WTC11 (cell line): ENCODE measurements around the gene VPS52. TPM values are rescaled to one million over a fixed set of nuclear protein-coding genes. Genes with fewer than 3 reads are reported as not detected.
A peak's percentile ranks its signal among the peaks of the same experiment; 100 is the strongest.

ENCODE experiments used
- ATAC-seq: fragments of 200-7000 bp; cut with Tn5 transposase; 2 replicates; pipeline ENCODE4 v1.10.0; 2021; ENCODE audit warnings: mild to moderate bottlenecking, moderate library complexity
- CTCF ChIA-PET: fragments of 300-600 bp; sonication (Branson Sonifier 250); formaldehyde crosslinking; loops from one replicate; lab custom pipeline; 2021; ENCODE audit warnings: antibody characterized with exemption; lab: Charles Lee
- POLR2A ChIA-PET: fragments of 350-600 bp; sonication (Branson Sonifier 250); formaldehyde crosslinking; loops from one replicate; lab custom pipeline; 2021; ENCODE audit warnings: antibody characterized with exemption; lab: Charles Lee
- DNase-seq: peaks from one replicate; pipeline ENCODE4 v3.0.0; 2021; ENCODE audit warnings: low spot score
- H3K27ac Mint-ChIP-seq: 2 replicates; pipeline ENCODE4 v1.8.0; 2021; ENCODE audit warnings: mixed read lengths
- H3K27me3 Mint-ChIP-seq: 2 replicates; pipeline ENCODE4 v1.8.0; 2021; ENCODE audit warnings: low read depth, mild to moderate bottlenecking, moderate library complexity, mixed read lengths
- H3K36me3 Mint-ChIP-seq: 2 replicates; pipeline ENCODE4 v1.8.0; 2021; ENCODE audit warnings: mixed read lengths
- H3K4me1 Mint-ChIP-seq: 2 replicates; pipeline ENCODE4 v1.8.0; 2022; ENCODE audit warnings: mixed read lengths
- H3K4me3 Mint-ChIP-seq: 2 replicates; pipeline ENCODE4 v1.8.0; 2021; ENCODE audit warnings: mild to moderate bottlenecking, moderate library complexity, mixed read lengths
- H3K9me3 Mint-ChIP-seq: 2 replicates; pipeline ENCODE4 v1.8.0; 2021; ENCODE audit warnings: mixed read lengths
- ARID4B ChIP-seq: sonication (generic); formaldehyde crosslinking; IDR thresholded peaks from 2 replicates; pipeline ENCODE4 v1.8.0; 2023; ENCODE audit warnings: missing genetic modification reagents, mild to moderate bottlenecking, borderline replicate concordance
- ATF1 ChIP-seq: sonication (generic); formaldehyde crosslinking; IDR thresholded peaks from 2 replicates; pipeline ENCODE4 v1.8.1; 2023; ENCODE audit warnings: mild to moderate bottlenecking, moderate library complexity, missing genetic modification reagents
- CREM ChIP-seq: sonication (generic); formaldehyde crosslinking; IDR thresholded peaks from 2 replicates; pipeline ENCODE4 v1.8.1; 2022; ENCODE audit warnings: mild to moderate bottlenecking, missing genetic modification reagents, moderate library complexity
- E2F4 ChIP-seq: sonication (generic); formaldehyde crosslinking; IDR thresholded peaks from 2 replicates; pipeline ENCODE4 v1.8.1; 2022; ENCODE audit warnings: low read depth, mild to moderate bottlenecking, moderate library complexity, missing genetic modification reagents, borderline replicate concordance
- ERG ChIP-seq: fragments of 250-450 bp; sonication (Bioruptor Pico); IDR thresholded peaks from 2 replicates; pipeline ENCODE4 v1.8.0; 2021; ENCODE audit warnings: mild to moderate bottlenecking
- ESRRA ChIP-seq: sonication (generic); formaldehyde crosslinking; IDR thresholded peaks from 2 replicates; pipeline ENCODE4 v1.8.1; 2022; ENCODE audit warnings: mild to moderate bottlenecking, missing genetic modification reagents, borderline replicate concordance
- ETV6 ChIP-seq: sonication (generic); formaldehyde crosslinking; IDR thresholded peaks from 2 replicates; pipeline ENCODE4 v1.8.1; 2022; ENCODE audit warnings: mild to moderate bottlenecking, missing genetic modification reagents
- NFYB ChIP-seq: sonication (generic); formaldehyde crosslinking; conservative IDR thresholded peaks from 2 replicates; pipeline ENCODE4 v1.8.0; 2022; ENCODE audit warnings: low read depth, missing genetic modification reagents
- NR2C2 ChIP-seq: sonication (generic); formaldehyde crosslinking; IDR thresholded peaks from 2 replicates; pipeline ENCODE4 v1.8.0; 2022; ENCODE audit warnings: mild to moderate bottlenecking, missing genetic modification reagents
- RELA ChIP-seq: sonication (generic); formaldehyde crosslinking; IDR thresholded peaks from 2 replicates; pipeline ENCODE4 v1.8.1; 2022; ENCODE audit warnings: missing genetic modification reagents, mild to moderate bottlenecking, borderline replicate concordance
- ZNF396 ChIP-seq: fragments of 250-450 bp; sonication (Bioruptor Pico); IDR thresholded peaks from 2 replicates; pipeline ENCODE4 v1.8.0; 2021; ENCODE audit warnings: mild to moderate bottlenecking, moderate library complexity, borderline replicate concordance
- ZNF532 ChIP-seq: fragments of 250-450 bp; sonication (Bioruptor Pico); IDR thresholded peaks from 2 replicates; pipeline ENCODE4 v1.9.0; 2021; ENCODE audit warnings: mild to moderate bottlenecking, borderline replicate concordance
- ZNF671 ChIP-seq: fragments of 250-450 bp; sonication (Bioruptor Pico); IDR thresholded peaks from 2 replicates; pipeline ENCODE4 v1.8.0; 2021; ENCODE audit warnings: mild to moderate bottlenecking
- total RNA-seq: library from RNA; stranded (reverse); gene quantifications from 3 replicates; pipeline ENCODE4 v1.2.3, GENCODE V29; 2021
- TF ChIP-seq, protein P1 (sequence below): sonication (generic); formaldehyde crosslinking; IDR thresholded peaks from 2 replicates; pipeline ENCODE4 v1.8.1; 2022; ENCODE audit warnings: mild to moderate bottlenecking, missing genetic modification reagents, moderate library complexity, borderline replicate concordance
- TF ChIP-seq, protein P2 (sequence below): sonication (generic); formaldehyde crosslinking; IDR thresholded peaks from 2 replicates; pipeline ENCODE4 v1.8.1; 2023; ENCODE audit warnings: mild to moderate bottlenecking, missing genetic modification reagents, moderate library complexity

Gene VPS52
- total RNA-seq, 1 experiment from 2014 or later = 46.8 TPM

- TF ChIP-seq, protein P1, sequence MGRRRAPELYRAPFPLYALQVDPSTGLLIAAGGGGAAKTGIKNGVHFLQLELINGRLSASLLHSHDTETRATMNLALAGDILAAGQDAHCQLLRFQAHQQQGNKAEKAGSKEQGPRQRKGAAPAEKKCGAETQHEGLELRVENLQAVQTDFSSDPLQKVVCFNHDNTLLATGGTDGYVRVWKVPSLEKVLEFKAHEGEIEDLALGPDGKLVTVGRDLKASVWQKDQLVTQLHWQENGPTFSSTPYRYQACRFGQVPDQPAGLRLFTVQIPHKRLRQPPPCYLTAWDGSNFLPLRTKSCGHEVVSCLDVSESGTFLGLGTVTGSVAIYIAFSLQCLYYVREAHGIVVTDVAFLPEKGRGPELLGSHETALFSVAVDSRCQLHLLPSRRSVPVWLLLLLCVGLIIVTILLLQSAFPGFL = no peak
- no peak for TF ChIP-seq ZNF671 (CRISPR knock-in tag)
- no peak for TF ChIP-seq ZNF532 (CRISPR knock-in tag)
- no peak for TF ChIP-seq NR2C2 (CRISPR knock-in tag)
- no peak for TF ChIP-seq E2F4 (CRISPR knock-in tag)
- no peak for TF ChIP-seq CREM (CRISPR knock-in tag)
These were observed 68.9 kb downstream of the VPS52 start (continued) for GRCh38 chr6:33202799-33203198.

DNA sequence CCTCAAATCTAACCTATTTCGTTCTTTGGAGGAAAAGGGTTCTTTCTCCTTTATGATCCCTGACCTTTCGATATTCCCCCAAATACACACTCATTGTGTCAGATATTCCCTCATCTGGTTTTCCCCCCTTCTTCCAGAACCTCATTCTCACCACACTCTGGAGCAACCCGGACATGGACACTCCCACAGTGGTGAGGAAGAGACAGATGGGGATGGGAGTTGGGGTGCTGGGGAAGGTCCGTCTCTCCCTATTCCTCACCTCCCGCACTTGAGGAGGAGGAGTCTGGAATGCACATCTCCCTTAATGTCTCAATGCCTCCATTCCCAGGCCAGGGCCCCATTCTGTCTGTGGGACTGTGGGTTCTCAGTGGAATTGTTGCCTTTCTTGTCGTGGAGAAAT is 69.7 kb downstream of the VPS52 start:
- H3K4me1 Mint-ChIP-seq = peaks cover 63% of the 10 kb centered on the region
- CTCF ChIA-PET = no interaction called here
- ATAC-seq = no peak
- H3K27ac Mint-ChIP-seq = peak overlapping the region; percentile 99
- POLR2A ChIA-PET = no interaction called here
- TF ChIP-seq ZNF396 (no peak), ARID4B (CRISPR knock-in tag) (no peak), ETV6 (CRISPR knock-in tag) (no peak), NFYB (no peak), ATF1 (CRISPR knock-in tag) (no peak)
- H3K27me3 Mint-ChIP-seq = peaks cover 18% of the 10 kb centered on the region
- H3K4me3 Mint-ChIP-seq = peak overlapping the region; percentile 97
- peaks cover 27% of the 10 kb centered on the region for H3K36me3 Mint-ChIP-seq
- H3K9me3 Mint-ChIP-seq = no peaks in the 10 kb centered on the region
- no peak for DNase-seq

DNA sequence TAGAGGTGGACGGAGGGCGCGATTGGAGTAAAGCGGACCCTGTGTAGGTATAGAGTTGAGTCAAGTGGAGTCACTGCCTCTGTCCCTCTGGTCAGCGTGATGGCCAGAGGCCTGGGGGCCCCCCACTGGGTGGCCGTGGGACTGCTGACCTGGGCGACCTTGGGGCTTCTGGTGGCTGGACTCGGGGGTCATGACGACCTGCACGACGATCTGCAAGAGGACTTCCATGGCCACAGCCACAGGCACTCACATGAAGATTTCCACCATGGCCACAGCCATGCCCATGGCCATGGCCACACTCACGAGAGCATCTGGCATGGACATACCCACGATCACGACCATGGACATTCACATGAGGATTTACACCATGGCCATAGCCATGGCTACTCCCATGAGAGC is 70.5 kb downstream of the VPS52 start:
- H3K27ac Mint-ChIP-seq = peak overlapping the region; percentile 99
- peaks cover 10% of the 10 kb centered on the region for H3K27me3 Mint-ChIP-seq
- 0 out of 2 replicates have a peak, but pooled peaks have one; percentile 30 for TF ChIP-seq ESRRA
- no peak for TF ChIP-seq RELA (CRISPR knock-in tag)
- TF ChIP-seq, protein P2, sequence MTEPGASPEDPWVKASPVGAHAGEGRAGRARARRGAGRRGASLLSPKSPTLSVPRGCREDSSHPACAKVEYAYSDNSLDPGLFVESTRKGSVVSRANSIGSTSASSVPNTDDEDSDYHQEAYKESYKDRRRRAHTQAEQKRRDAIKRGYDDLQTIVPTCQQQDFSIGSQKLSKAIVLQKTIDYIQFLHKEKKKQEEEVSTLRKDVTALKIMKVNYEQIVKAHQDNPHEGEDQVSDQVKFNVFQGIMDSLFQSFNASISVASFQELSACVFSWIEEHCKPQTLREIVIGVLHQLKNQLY (CRISPR knock-in tag) = no peak
- TF ChIP-seq ERG (CRISPR knock-in tag) = no peak
- TF ChIP-seq, all 79 proteins: peak for 1
- ChIA-PET CTCF (no interaction called here), POLR2A (no interaction called here)
- peaks cover 60% of the 10 kb centered on the region for H3K4me1 Mint-ChIP-seq
- ATAC-seq (no peak), DNase-seq (no peak)
- no peaks in the 10 kb centered on the region for H3K9me3 Mint-ChIP-seq
- H3K4me3 Mint-ChIP-seq = peak overlapping the region; percentile 97
- H3K36me3 Mint-ChIP-seq = peaks cover 28% of the 10 kb centered on the region
